Keratinocyte (primary cell): ENCODE data around the gene HMGA1. TPM values are rescaled to one million over a fixed set of nuclear protein-coding genes. Genes with fewer than 3 reads are reported as not detected.

ENCODE experiments used
- DNase-seq: peaks from one replicate; pipeline ENCODE4 v3.0.0-alpha.2; 2011; ENCODE audit warnings: low read depth, missing footprints, low spot score
- FAIRE-seq: peaks from 2 replicates; lab custom pipeline; 2011; peaks lifted over from hg19 to GRCh38; lab: Jason Lieb, UNC
- H2AFZ ChIP-seq: 2 replicates; pipeline ENCODE4 v1.6.0; 2012; ENCODE audit warnings: low read length, control low read depth, inconsistent platforms; ENCODE audit not compliant: control insufficient read depth
- H3K27ac ChIP-seq: 2 replicates; pipeline ENCODE4 v1.5.1; 2011; ENCODE audit warnings: low read length; ENCODE audit not compliant: control insufficient read depth, insufficient read depth
- H3K27me3 ChIP-seq: 3 replicates; pipeline ENCODE4 v1.6.0; 2011; ENCODE audit warnings: low read length; ENCODE audit not compliant: control insufficient read depth, insufficient read depth; ENCODE audit errors: extremely low read depth
- H3K36me3 ChIP-seq, 2 experiments: 2 replicates in 1 of 2; 3 replicates in 1 of 2; pipeline ENCODE4 v1.5.1; 2011; ENCODE audit warnings: low read length in 2 of 2, mild to moderate bottlenecking in 1 of 2; ENCODE audit not compliant: control insufficient read depth in 2 of 2, insufficient read depth in 2 of 2; ENCODE audit errors: extremely low read depth in 1 of 2
- H3K4me1 ChIP-seq: 3 replicates; pipeline ENCODE4 v1.5.1; 2011; ENCODE audit warnings: low read length; ENCODE audit not compliant: control insufficient read depth, insufficient read depth; ENCODE audit errors: extremely low read depth
- H3K4me2 ChIP-seq: 3 replicates; pipeline ENCODE4 v1.6.0; 2011; ENCODE audit warnings: low read depth, low read length; ENCODE audit not compliant: control insufficient read depth, insufficient read depth; ENCODE audit errors: extremely low read depth
- H3K4me3 ChIP-seq, 3 experiments: fragments of 200-600 bp in 1 of 3; sonication (generic) in 1 of 3; 2 replicates in 2 of 3; 3 replicates in 1 of 3; pipeline ENCODE4 v1.5.1; 2011 to 2016; ENCODE audit warnings: low read length in 3 of 3, mild to moderate bottlenecking in 3 of 3, control low read depth in 2 of 3, inconsistent platforms in 1 of 3, low read depth in 1 of 3, mixed read lengths in 1 of 3, mixed run types in 1 of 3, moderate library complexity in 1 of 3; ENCODE audit not compliant: control insufficient read depth in 2 of 3, insufficient read depth in 2 of 3; ENCODE audit errors: extremely low read depth in 1 of 3
- H3K79me2 ChIP-seq: 2 replicates; pipeline ENCODE4 v1.6.0; 2012; ENCODE audit warnings: low read length; ENCODE audit not compliant: control insufficient read depth, insufficient read depth
- H3K9ac ChIP-seq: 3 replicates; pipeline ENCODE4 v1.6.0; 2011; ENCODE audit warnings: low read length; ENCODE audit not compliant: control insufficient read depth, insufficient read depth; ENCODE audit errors: extremely low read depth
- H3K9me1 ChIP-seq: 3 replicates; pipeline ENCODE4 v1.6.0; 2011; ENCODE audit warnings: low read length; ENCODE audit not compliant: control insufficient read depth, insufficient read depth; ENCODE audit errors: extremely low read depth
- H3K9me3 ChIP-seq: 2 replicates; pipeline ENCODE4 v1.5.1; 2012; ENCODE audit warnings: low read depth, low read length; ENCODE audit not compliant: control insufficient read depth
- H4K20me1 ChIP-seq: 3 replicates; pipeline ENCODE4 v1.6.0; 2011; ENCODE audit warnings: low read length; ENCODE audit not compliant: control insufficient read depth, insufficient read depth; ENCODE audit errors: extremely low read depth
- CTCF ChIP-seq, 3 experiments: IDR thresholded peaks in 1 of 3; conservative IDR thresholded peaks in 1 of 3; optimal IDR thresholded peaks in 1 of 3; 2 replicates in 2 of 3; 3 replicates in 1 of 3; pipeline versions ENCODE3 to v1.5.1; 2011; ENCODE audit warnings: low read length in 3 of 3, mild to moderate bottlenecking in 3 of 3, moderate library complexity in 2 of 3, control low read depth in 1 of 3, inconsistent platforms in 1 of 3; ENCODE audit not compliant: insufficient read depth in 2 of 3; ENCODE audit errors: extremely low read depth in 1 of 3
- EZH2 ChIP-seq: IDR thresholded peaks from one replicate; pipeline ENCODE4 v1.6.1; 2012; ENCODE audit warnings: inconsistent platforms, mild to moderate bottlenecking, low read length, moderate library complexity
- dilution Hi-C: fragments of 300-500 bp; cut with MboI; formaldehyde crosslinking; loops from one replicate; pipeline ENCODE4 v1.7.0; 2020; ENCODE audit warnings: low sequenced_read_pairs; ENCODE audit not compliant: extremely low pct_ligation_motif_present
- polyA minus RNA-seq, 3 experiments: library from RNA; depleted of rRNA, polyadenylated mRNA; stranded (reverse); fragments of >200 nt; gene quantifications; 1 replicate in 1 of 3; 2 replicates in 1 of 3; 3 replicates in 1 of 3; pipeline ENCODE4 v1.2.3, GENCODE V29; 2011
- polyA plus RNA-seq, 5 experiments: library from polyadenylated mRNA; depleted of rRNA in 3 of 5; stranded (reverse) in 3 of 5; stranded (forward) in 1 of 5; unstranded in 1 of 5; fragments of >200 nt; gene quantifications; 1 replicate in 1 of 5; 2 replicates in 3 of 5; 3 replicates in 1 of 5; pipeline versions ENCODE4 v1.2.1 to v1.2.3, GENCODE V29; 2011 to 2012; ENCODE audit warnings: missing spikeins in 2 of 5, low read depth in 1 of 5, low replicate concordance in 1 of 5

The HMGA1 gene
- polyA plus RNA-seq = 69.1 to 185 TPM (median 160 TPM) in 3 replicates
- 30.9 TPM for polyA plus RNA-seq (2011; ENCODE audit: low read depth)
- 90.8 and 179 TPM in 2 replicates for polyA plus RNA-seq (2011; cell fraction: cytosol; rRNA removed)
- 43.3 and 58.2 TPM in 2 replicates for polyA plus RNA-seq (2011; cell fraction: nucleus; rRNA removed)
- polyA plus RNA-seq (2012; ENCODE audit: low replicate concordance) = 162 and 664 TPM in 2 replicates
- polyA minus RNA-seq = 60.7 to 714 TPM (median 117 TPM) in 3 replicates
- polyA minus RNA-seq (2011; cell fraction: cytosol; rRNA and poly(A)+ RNA removed) = 186 TPM
- 21.0 and 28.2 TPM in 2 replicates for polyA minus RNA-seq (2011; cell fraction: nucleus; rRNA and poly(A)+ RNA removed)

- Histone ChIP-seq H3K9me1 (peaks cover 4% of the 10 kb centered on the region), H3K9ac (peak within 1 kb of the TSS; percentile 88), H3K9me3 (no peaks in the 10 kb centered on the region), H2AFZ (no peak within 1 kb of the TSS), H3K4me1 (peaks cover 40% of the 10 kb centered on the region), H3K27me3 (no peaks in the 10 kb centered on the region), H3K4me2 (peak within 1 kb of the TSS; percentile 97), H3K79me2 (peaks cover 37% of the 10 kb centered on the region), H3K4me3 (peak within 1 kb of the TSS; percentile 82 to 94 (median 90)), H3K27ac (peak within 1 kb of the TSS; percentile 83), H4K20me1 (peaks cover 8% of the 10 kb centered on the region), H3K36me3 (peaks cover 9 to 23% of the 10 kb centered on the region in 2 experiments)
- dilution Hi-C loops = no loop called here
- FAIRE-seq = no peak
- no peak for TF ChIP-seq CTCF (optimal IDR thresholded peaks at IDR 0.05 in 1 of 3, IDR thresholded peaks at IDR 0.05 in 1 of 3, conservative IDR thresholded peaks at IDR 0.05 in 1 of 3; ENCODE audit: extremely low read depth in 1 of 3, insufficient read depth in 2 of 3, low read length in 3 of 3)
- TF ChIP-seq EZH2 = no peak
- no peak for DNase-seq
Observed at GRCh38 chr6:34236443-34237315, at the start of gene HMGA1. HMGA1 (plus strand) TSS chr6:34236873; CDS start chr6:34240781, 3,908 bp downstream.

GRCh38 chr6:34189806-34190503 is 46.7 kb upstream of the HMGA1 start:
- FAIRE-seq (no peak), DNase-seq (no peak)
- dilution Hi-C loops = no loop called here
- Histone ChIP-seq H4K20me1 (no peaks in the 10 kb centered on the region), H3K79me2 (no peaks in the 10 kb centered on the region), H3K4me2 (no peak overlapping the region), H3K36me3 (no peaks in the 10 kb centered on the region), H3K9me1 (no peaks in the 10 kb centered on the region), H2AFZ (no peak overlapping the region), H3K27ac (no peak overlapping the region), H3K4me3 (no peak overlapping the region), H3K4me1 (no peaks in the 10 kb centered on the region), H3K9me3 (no peaks in the 10 kb centered on the region), H3K27me3 (no peaks in the 10 kb centered on the region), H3K9ac (no peak overlapping the region)
- TF ChIP-seq EZH2 = no peak
- no peak for TF ChIP-seq CTCF (optimal IDR thresholded peaks at IDR 0.05 in 1 of 3, IDR thresholded peaks at IDR 0.05 in 1 of 3, conservative IDR thresholded peaks at IDR 0.05 in 1 of 3; ENCODE audit: extremely low read depth in 1 of 3, insufficient read depth in 2 of 3, low read length in 3 of 3)
